Neutrophil (primary cell): ENCODE results near the gene RNF13.

Source experiments
- H3K27ac ChIP-seq: fragments of 200-600 bp; sonication (generic); 2 replicates; pipeline ENCODE4 v1.5.1; 2016; ENCODE audit warnings: mild to moderate bottlenecking, moderate library complexity
- H3K27me3 ChIP-seq: fragments of 200-600 bp; sonication (generic); 2 replicates; pipeline ENCODE4 v1.6.0; 2016; ENCODE audit warnings: mild to moderate bottlenecking
- H3K36me3 ChIP-seq: fragments of 200-600 bp; sonication (generic); 2 replicates; pipeline ENCODE4 v1.5.1; 2017
- H3K4me1 ChIP-seq, 2 experiments: fragments of 200-600 bp in 1 of 2; sonication (generic) in 1 of 2; 1 replicate in 1 of 2; 2 replicates in 1 of 2; pipeline versions ENCODE4 v1.5.1 to v1.6.1; 2013 to 2016; ENCODE audit warnings: low read depth in 1 of 2, low read length in 1 of 2, mild to moderate bottlenecking in 1 of 2, moderate library complexity in 1 of 2; ENCODE audit not compliant: control insufficient read depth in 1 of 2, insufficient read depth in 1 of 2
- H3K4me3 ChIP-seq, 2 experiments: fragments of 200-600 bp in 1 of 2; sonication (generic) in 1 of 2; 1 replicate in 1 of 2; 2 replicates in 1 of 2; pipeline ENCODE4 v1.5.1; 2013 to 2016; ENCODE audit warnings: low read depth in 1 of 2, low read length in 1 of 2, mild to moderate bottlenecking in 1 of 2, moderate library complexity in 1 of 2
- H3K9me3 ChIP-seq: fragments of 200-600 bp; sonication (generic); 2 replicates; pipeline ENCODE4 v1.5.1; 2016
- CTCF ChIP-seq: fragments of 200-600 bp; sonication (generic); IDR thresholded peaks from 2 replicates; pipeline ENCODE4 v1.5.1; 2016; ENCODE audit warnings: antibody characterized with exemption

The RNF13 gene

GRCh38 chr3:149850787-149851584, 38.0 kb downstream of the RNF13 start:
- Histone ChIP-seq H3K4me1 (peaks cover 35 to 43% of the 10 kb centered on the region in 2 experiments), H3K27ac (peak overlapping the region; percentile 91), H3K9me3 (no peaks in the 10 kb centered on the region), H3K36me3 (peaks cover 56% of the 10 kb centered on the region), H3K27me3 (no peaks in the 10 kb centered on the region), H3K4me3 (no peak overlapping the region)
- TF ChIP-seq CTCF: no peak

- H3K4me1 ChIP-seq: no peaks in the 10 kb centered on the region
- H3K27ac ChIP-seq: peak overlapping the region; percentile 40
- no peak for TF ChIP-seq CTCF
- H3K9me3 ChIP-seq: no peaks in the 10 kb centered on the region
- H3K36me3 ChIP-seq: peaks cover 39% of the 10 kb centered on the region
- H3K27me3 ChIP-seq: no peaks in the 10 kb centered on the region
- no peak overlapping the region for H3K4me3 ChIP-seq
These were observed 45.9 kb downstream of the RNF13 start for GRCh38 chr3:149858911-149859310.

DNA sequence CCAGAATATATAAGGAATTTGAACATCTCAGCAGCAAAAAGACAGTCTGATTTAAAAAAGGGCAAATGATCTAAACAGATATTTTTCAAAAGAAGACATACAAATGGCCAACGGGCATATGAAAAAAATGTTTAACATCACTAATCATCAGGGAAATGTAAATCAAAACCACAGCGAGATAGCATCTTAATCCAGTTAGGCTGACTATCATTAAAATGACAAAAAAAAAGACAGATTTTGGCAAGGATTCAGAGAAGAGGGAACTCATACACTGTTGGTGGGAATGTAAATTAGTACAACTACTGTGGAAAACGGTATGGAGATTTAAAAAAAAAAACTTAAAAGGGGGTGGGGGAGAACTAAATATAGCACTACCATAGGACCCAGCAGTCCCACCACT, 47.9 kb downstream of the RNF13 start:
- peaks cover 23% of the 10 kb centered on the region for H3K36me3 ChIP-seq

DNA sequence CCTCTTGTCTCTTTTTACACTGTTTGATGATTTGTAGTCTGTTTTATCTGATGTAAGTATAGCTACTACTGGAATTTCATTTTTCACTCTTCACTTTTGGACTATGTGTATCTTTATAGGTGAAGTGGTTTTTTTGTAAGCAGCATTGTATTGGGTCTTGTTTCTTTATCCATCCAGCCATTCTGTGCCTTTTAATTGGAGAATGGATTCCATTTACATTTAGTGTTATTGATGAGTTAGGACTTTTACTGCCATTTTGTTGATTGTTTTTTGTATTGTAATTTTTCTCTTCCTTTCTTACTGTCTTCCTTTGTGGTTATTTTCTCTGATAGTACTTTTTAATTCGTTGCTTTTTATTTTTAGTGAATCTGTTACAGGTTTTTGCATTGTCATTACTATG, 54.5 kb downstream of the RNF13 start:
- Histone ChIP-seq H3K27ac (no peak overlapping the region), H3K4me3 (no peak overlapping the region), H3K4me1 (no peaks in the 10 kb centered on the region), H3K27me3 (no peaks in the 10 kb centered on the region), H3K9me3 (no peaks in the 10 kb centered on the region), H3K36me3 (peaks cover 15% of the 10 kb centered on the region)
- no peak for TF ChIP-seq CTCF

More for the DNA sequence above, 47.9 kb downstream of the RNF13 start:
- Histone ChIP-seq H3K27me3 (no peaks in the 10 kb centered on the region), H3K4me1 (no peaks in the 10 kb centered on the region), H3K27ac (no peak overlapping the region), H3K9me3 (no peaks in the 10 kb centered on the region), H3K4me3 (no peak overlapping the region)
- no peak for TF ChIP-seq CTCF

- no peak overlapping the region for H3K4me3 ChIP-seq
- no peaks in the 10 kb centered on the region for H3K4me1 ChIP-seq
- H3K36me3 ChIP-seq: peaks cover 46% of the 10 kb centered on the region
- H3K27me3 ChIP-seq: no peaks in the 10 kb centered on the region
- no peak overlapping the region for H3K27ac ChIP-seq
- H3K9me3 ChIP-seq: no peaks in the 10 kb centered on the region
- no peak for TF ChIP-seq CTCF
These were observed 58.8 kb downstream of the RNF13 start for GRCh38 chr3:149871855-149872254.
